Neural progenitor cell (in vitro differentiated cells): ENCODE data around the gene TVP23B. TPM values are rescaled to one million over a fixed set of nuclear protein-coding genes. Genes with fewer than 3 reads are reported as not detected.
"Not testable (repeated sequence)": the region's sequence is repeated elsewhere in the genome, so short reads cannot be mapped to it uniquely, and the experiment has no call there.

ENCODE experiments used
- DNase-seq: peaks from one replicate; pipeline ENCODE4 v3.0.0-alpha.2; 2016; ENCODE audit warnings: low spot score
- H2AFZ ChIP-seq: fragments of 200-600 bp; sonication (generic); replicated peaks from 2 replicates; pipeline ENCODE4 v1.6.1; 2016; ENCODE audit warnings: antibody characterized with exemption
- H3F3A ChIP-seq: fragments of 200-600 bp; sonication (generic); 2 replicates; pipeline ENCODE4 v1.6.1; 2016; ENCODE audit warnings: antibody characterized with exemption, low read depth
- H3K27ac ChIP-seq: fragments of 200-600 bp; sonication (generic); 2 replicates; pipeline ENCODE4 v1.5.1; 2016; ENCODE audit warnings: mild to moderate bottlenecking
- H3K27me3 ChIP-seq: fragments of 200-600 bp; sonication (generic); 2 replicates; pipeline ENCODE4 v1.6.1; 2016; ENCODE audit warnings: mild to moderate bottlenecking, moderate library complexity
- H3K36me3 ChIP-seq: fragments of 200-600 bp; sonication (generic); 2 replicates; pipeline ENCODE4 v1.5.1; 2016
- H3K4me1 ChIP-seq: fragments of 200-600 bp; sonication (generic); 2 replicates; pipeline ENCODE4 v1.6.1; 2016; ENCODE audit warnings: mixed run types
- H3K4me2 ChIP-seq: fragments of 200-600 bp; sonication (generic); 2 replicates; pipeline ENCODE4 v1.6.1; 2016
- H3K4me3 ChIP-seq: fragments of 200-600 bp; sonication (generic); 2 replicates; pipeline ENCODE4 v1.5.1; 2016
- H3K79me2 ChIP-seq: fragments of 200-600 bp; sonication (generic); 2 replicates; pipeline ENCODE4 v1.6.1; 2016; ENCODE audit warnings: low read depth
- H3K9ac ChIP-seq: fragments of 200-600 bp; sonication (generic); 2 replicates; pipeline ENCODE4 v1.6.1; 2016
- H3K9me3 ChIP-seq: fragments of 200-600 bp; sonication (generic); 2 replicates; pipeline ENCODE4 v1.5.1; 2016; ENCODE audit warnings: low read depth
- H4K20me1 ChIP-seq: fragments of 200-600 bp; sonication (generic); 2 replicates; pipeline ENCODE4 v1.6.1; 2016; ENCODE audit warnings: low read depth
- H3K27ac Mint-ChIP-seq: 3 replicates; pipeline ENCODE4 v1.8.0; 2021; ENCODE audit warnings: mixed read lengths
- H3K27me3 Mint-ChIP-seq: 2 replicates; pipeline ENCODE4 v1.8.0; 2022; ENCODE audit warnings: low read depth, mild to moderate bottlenecking, inconsistent platforms, moderate library complexity, mixed read lengths; ENCODE audit not compliant: insufficient read depth
- H3K36me3 Mint-ChIP-seq: 3 replicates; pipeline ENCODE4 v1.8.0; 2021; ENCODE audit warnings: mixed read lengths
- H3K4me1 Mint-ChIP-seq: 3 replicates; pipeline ENCODE4 v1.8.0; 2021; ENCODE audit warnings: mixed read lengths
- H3K4me3 Mint-ChIP-seq: 3 replicates; pipeline ENCODE4 v1.8.0; 2021; ENCODE audit warnings: mild to moderate bottlenecking, moderate library complexity, mixed read lengths
- H3K9me3 Mint-ChIP-seq: 3 replicates; pipeline ENCODE4 v1.8.0; 2020; ENCODE audit warnings: mixed read lengths
- total RNA-seq: library from RNA; depleted of rRNA; stranded (reverse); fragments of >200 nt; gene quantifications from 2 replicates; pipeline ENCODE4 v1.2.3, GENCODE V29; 2015; ENCODE audit warnings: low replicate concordance

Gene TVP23B
- total RNA-seq, 1 donor from 2014 or later: 49.6 TPM

DNA sequence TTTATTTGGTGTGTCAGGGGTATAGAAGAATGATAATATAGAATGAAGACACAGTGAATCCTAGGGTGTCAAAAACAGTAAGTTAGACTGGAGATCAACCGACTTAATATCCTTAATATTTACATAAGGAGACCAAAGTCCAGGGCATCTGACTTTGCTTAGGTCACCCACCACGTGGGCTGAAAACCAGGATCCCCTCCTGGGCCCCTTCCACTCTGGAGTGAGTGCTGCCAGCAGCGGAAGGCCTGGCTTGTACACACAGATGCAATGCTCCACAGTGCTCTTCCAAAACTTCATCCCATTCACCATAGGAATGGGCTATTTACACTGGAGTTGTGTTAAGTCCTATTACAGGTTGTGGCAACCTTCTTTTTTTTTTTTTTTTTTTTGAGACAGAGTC, 34.4 kb upstream of the TVP23B start:
- not testable (repeated sequence) for H3K9ac ChIP-seq, H3K4me3 ChIP-seq, H3K27me3 ChIP-seq, H3K27ac Mint-ChIP-seq, H3K9me3 ChIP-seq, H3K9me3 Mint-ChIP-seq, H3K36me3 Mint-ChIP-seq, H3K27me3 Mint-ChIP-seq, H4K20me1 ChIP-seq, DNase-seq, H3K79me2 ChIP-seq, H2AFZ ChIP-seq, H3K4me2 ChIP-seq, H3K4me3 Mint-ChIP-seq, H3K36me3 ChIP-seq, H3K27ac ChIP-seq, H3F3A ChIP-seq, H3K4me1 Mint-ChIP-seq, H3K4me1 ChIP-seq

DNA sequence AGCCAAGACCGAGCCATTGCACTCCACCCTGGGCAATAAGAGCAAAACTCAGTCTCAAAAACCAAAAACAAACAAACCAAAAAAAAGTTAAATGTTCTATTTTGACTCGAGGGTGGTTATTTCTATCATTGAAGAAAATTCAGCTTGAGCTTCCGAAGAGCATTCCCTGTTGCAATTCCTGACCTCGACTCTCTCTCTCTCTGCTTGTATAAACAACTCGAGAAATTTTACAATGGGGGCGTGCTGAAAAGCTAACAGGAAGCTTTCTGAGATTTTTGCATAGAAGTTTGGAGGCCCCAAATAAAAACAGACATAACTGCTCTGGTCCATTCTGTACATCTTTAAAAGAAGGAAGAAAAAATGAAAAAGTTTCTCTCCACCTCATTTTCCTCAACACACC, 33.5 kb upstream of the TVP23B start:
- not testable (repeated sequence) for H4K20me1 ChIP-seq, H3K4me1 ChIP-seq, H3K4me2 ChIP-seq, H3K79me2 ChIP-seq, H3K4me3 ChIP-seq, H3K27ac Mint-ChIP-seq, H3K27ac ChIP-seq, H3K9me3 ChIP-seq, H3K9me3 Mint-ChIP-seq, H3K36me3 Mint-ChIP-seq, H3K4me1 Mint-ChIP-seq, DNase-seq, H3K27me3 ChIP-seq, H3K27me3 Mint-ChIP-seq, H3K4me3 Mint-ChIP-seq, H3K9ac ChIP-seq, H3F3A ChIP-seq, H2AFZ ChIP-seq, H3K36me3 ChIP-seq

- not testable (repeated sequence) for H3K27ac Mint-ChIP-seq, H3K9ac ChIP-seq, H3K4me1 ChIP-seq, H3K4me3 Mint-ChIP-seq, H3K27me3 Mint-ChIP-seq, H3K4me2 ChIP-seq, H3K27ac ChIP-seq, H3K9me3 ChIP-seq, H3K27me3 ChIP-seq, DNase-seq, H3K36me3 Mint-ChIP-seq, H3K9me3 Mint-ChIP-seq, H4K20me1 ChIP-seq, H3K79me2 ChIP-seq, H2AFZ ChIP-seq, H3K4me3 ChIP-seq, H3K36me3 ChIP-seq, H3F3A ChIP-seq, H3K4me1 Mint-ChIP-seq
Observed at GRCh38 chr17:18750242-18750641, 30.7 kb upstream of the TVP23B start.

DNA sequence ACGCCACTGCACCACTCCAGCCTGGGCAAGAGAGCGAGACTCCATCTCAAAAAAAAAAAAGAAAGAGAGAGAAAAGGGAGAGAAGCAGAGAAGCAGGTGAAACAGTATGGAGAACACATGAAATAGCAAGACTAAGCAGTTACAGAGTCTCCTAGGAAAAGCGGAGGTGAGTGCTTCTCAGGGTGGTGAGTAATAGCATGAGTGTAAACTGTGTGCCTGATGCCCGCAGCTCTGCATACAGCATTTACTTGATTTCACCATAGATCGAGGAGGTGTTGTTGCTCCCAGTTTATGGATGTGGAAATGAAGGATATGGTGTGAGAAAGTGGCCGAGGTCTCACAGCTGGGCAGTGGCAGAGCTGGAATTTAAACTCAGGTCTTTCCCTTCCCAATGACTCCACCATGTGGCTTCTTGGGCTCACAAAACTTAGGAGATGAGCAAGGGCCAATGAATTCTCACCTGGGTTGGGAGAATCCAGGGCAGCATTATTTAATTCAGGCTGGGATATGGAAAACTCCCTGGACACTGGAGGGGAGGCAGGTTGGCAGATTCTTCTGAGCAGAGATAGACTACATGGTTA, 27.1 kb upstream of the TVP23B start:
- DNase-seq, H3K36me3 ChIP-seq, H3K4me3 Mint-ChIP-seq, H3K79me2 ChIP-seq, H3K4me1 Mint-ChIP-seq, H3K27me3 ChIP-seq, H3K4me2 ChIP-seq, H3K36me3 Mint-ChIP-seq, H4K20me1 ChIP-seq, H3K9me3 ChIP-seq, H3K27me3 Mint-ChIP-seq, H3K4me1 ChIP-seq, H3F3A ChIP-seq, H3K9ac ChIP-seq, H3K9me3 Mint-ChIP-seq, H3K4me3 ChIP-seq, H3K27ac ChIP-seq, H3K27ac Mint-ChIP-seq, H2AFZ ChIP-seq: not testable (repeated sequence)

- not testable (repeated sequence) for H3K9me3 ChIP-seq, H3K9ac ChIP-seq, H3F3A ChIP-seq, H3K36me3 Mint-ChIP-seq, H3K27ac ChIP-seq, H4K20me1 ChIP-seq, H3K27me3 Mint-ChIP-seq, H3K4me2 ChIP-seq, H3K9me3 Mint-ChIP-seq, H3K4me3 ChIP-seq, H3K36me3 ChIP-seq, H3K79me2 ChIP-seq, H3K27ac Mint-ChIP-seq, H3K4me3 Mint-ChIP-seq, H3K27me3 ChIP-seq, DNase-seq, H3K4me1 ChIP-seq, H2AFZ ChIP-seq, H3K4me1 Mint-ChIP-seq
Observed at GRCh38 chr17:18755969-18756368, 25.0 kb upstream of the TVP23B start.

DNA sequence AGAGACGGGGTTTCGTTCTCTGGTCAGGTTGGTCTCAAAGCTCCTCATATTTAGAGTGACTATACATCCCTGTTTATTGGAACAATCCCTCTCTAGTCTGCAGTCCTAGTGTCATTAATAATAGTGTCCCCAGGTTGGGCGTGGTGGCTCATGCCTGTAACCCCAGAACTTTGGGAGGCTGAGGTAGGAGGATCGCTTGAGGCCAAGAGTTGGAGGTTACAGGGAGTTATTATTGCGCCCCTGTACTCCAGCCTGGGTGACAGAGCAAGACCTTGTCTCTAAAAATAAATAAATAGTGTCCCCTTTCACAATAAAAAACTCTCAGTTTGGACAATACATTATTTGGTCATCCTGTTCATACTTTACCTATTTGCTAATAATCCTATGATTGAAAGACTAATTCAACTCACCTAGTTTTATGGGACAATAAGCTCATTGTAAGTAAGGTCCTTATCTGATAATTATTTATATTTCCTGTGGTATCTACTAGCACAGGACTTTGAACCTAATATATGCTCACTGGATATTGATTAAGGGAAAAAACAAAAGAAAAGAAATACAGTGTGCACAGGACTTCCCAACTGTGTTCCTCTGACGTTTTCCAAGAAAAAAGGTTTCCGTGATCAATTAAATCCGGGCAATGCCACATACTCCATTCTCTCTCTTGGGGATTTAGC, 23.5 kb upstream of the TVP23B start:
- DNase-seq, H3K27ac ChIP-seq, H3K4me3 ChIP-seq, H3K9me3 ChIP-seq, H3K4me2 ChIP-seq, H3K4me1 Mint-ChIP-seq, H3K9ac ChIP-seq, H3K36me3 Mint-ChIP-seq, H4K20me1 ChIP-seq, H3K9me3 Mint-ChIP-seq, H3K4me3 Mint-ChIP-seq, H3K79me2 ChIP-seq, H3K27me3 ChIP-seq, H3K27me3 Mint-ChIP-seq, H3F3A ChIP-seq, H3K27ac Mint-ChIP-seq, H2AFZ ChIP-seq, H3K4me1 ChIP-seq, H3K36me3 ChIP-seq: not testable (repeated sequence)

GRCh38 chr17:18758344-18758743, 22.6 kb upstream of the TVP23B start:
- not testable (repeated sequence) for H3K4me2 ChIP-seq, H3K27ac Mint-ChIP-seq, H3F3A ChIP-seq, H3K9me3 Mint-ChIP-seq, H3K79me2 ChIP-seq, H3K27me3 ChIP-seq, H3K9ac ChIP-seq, H3K27me3 Mint-ChIP-seq, H4K20me1 ChIP-seq, H3K4me3 ChIP-seq, H3K9me3 ChIP-seq, H3K36me3 ChIP-seq, H3K4me1 ChIP-seq, H3K36me3 Mint-ChIP-seq, DNase-seq, H3K4me1 Mint-ChIP-seq, H3K27ac ChIP-seq, H3K4me3 Mint-ChIP-seq, H2AFZ ChIP-seq

DNA sequence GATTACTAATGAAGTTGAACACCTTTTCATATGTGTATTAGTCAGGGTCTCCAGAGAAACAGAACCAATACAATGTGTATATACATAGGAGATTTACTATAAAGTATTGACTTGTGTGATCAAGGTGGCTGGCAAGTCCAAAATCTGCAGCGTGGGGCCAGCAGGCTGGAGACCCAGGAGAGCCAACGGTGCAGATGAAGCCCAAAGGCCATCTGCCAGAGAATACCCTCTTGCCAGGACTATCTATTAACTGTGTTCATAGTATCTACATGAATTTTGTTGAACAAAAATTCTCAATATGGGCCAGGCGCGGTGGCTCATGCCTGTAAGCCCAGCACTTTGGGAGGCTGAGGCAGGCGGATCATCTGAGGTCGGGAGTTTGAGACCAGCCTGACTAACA, 20.8 kb upstream of the TVP23B start:
- H4K20me1 ChIP-seq, H3K4me2 ChIP-seq, DNase-seq, H3F3A ChIP-seq, H3K27ac ChIP-seq, H3K9me3 Mint-ChIP-seq, H3K4me1 ChIP-seq, H3K36me3 ChIP-seq, H3K27ac Mint-ChIP-seq, H3K9me3 ChIP-seq, H3K27me3 ChIP-seq, H3K36me3 Mint-ChIP-seq, H3K79me2 ChIP-seq, H3K4me1 Mint-ChIP-seq, H3K4me3 ChIP-seq, H2AFZ ChIP-seq, H3K4me3 Mint-ChIP-seq, H3K27me3 Mint-ChIP-seq, H3K9ac ChIP-seq: not testable (repeated sequence)
